ENCODE results near the gene GPC3. TPM values are rescaled to one million over a fixed set of nuclear protein-coding genes. Genes with fewer than 3 reads are reported as not detected.

GPC3 gene
- total RNA-seq, 2 donors from 2014 or later = 1.9 to 2.0 TPM

DNA sequence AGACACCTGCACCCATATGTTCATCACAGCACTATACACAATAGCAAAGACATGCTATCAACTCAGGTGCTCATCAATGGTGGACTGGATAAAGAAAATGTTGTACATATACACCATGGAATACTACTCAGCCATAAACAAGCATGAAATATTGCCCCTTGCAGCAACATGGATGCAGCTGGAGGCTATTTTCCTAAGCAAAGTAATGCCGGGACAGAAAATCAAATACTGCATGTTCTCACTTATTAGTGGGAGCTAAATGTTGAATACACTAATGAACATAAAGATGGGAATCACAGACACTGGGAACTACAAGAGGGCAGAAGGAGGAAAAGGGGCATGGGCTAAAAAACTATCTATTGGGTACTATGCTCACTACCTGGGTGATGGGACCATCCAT is 278.5 kb downstream of the GPC3 start:
- H3K4me1 ChIP-seq = no peaks in the 10 kb centered on the region
- TF ChIP-seq, protein P1, sequence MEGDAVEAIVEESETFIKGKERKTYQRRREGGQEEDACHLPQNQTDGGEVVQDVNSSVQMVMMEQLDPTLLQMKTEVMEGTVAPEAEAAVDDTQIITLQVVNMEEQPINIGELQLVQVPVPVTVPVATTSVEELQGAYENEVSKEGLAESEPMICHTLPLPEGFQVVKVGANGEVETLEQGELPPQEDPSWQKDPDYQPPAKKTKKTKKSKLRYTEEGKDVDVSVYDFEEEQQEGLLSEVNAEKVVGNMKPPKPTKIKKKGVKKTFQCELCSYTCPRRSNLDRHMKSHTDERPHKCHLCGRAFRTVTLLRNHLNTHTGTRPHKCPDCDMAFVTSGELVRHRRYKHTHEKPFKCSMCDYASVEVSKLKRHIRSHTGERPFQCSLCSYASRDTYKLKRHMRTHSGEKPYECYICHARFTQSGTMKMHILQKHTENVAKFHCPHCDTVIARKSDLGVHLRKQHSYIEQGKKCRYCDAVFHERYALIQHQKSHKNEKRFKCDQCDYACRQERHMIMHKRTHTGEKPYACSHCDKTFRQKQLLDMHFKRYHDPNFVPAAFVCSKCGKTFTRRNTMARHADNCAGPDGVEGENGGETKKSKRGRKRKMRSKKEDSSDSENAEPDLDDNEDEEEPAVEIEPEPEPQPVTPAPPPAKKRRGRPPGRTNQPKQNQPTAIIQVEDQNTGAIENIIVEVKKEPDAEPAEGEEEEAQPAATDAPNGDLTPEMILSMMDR (IDR thresholded peaks at IDR 0.05) = no peak
- H3K9me3 ChIP-seq = no peaks in the 10 kb centered on the region
- intact Hi-C loops (cut with DNase I) = no loop called here
- H3K27me3 ChIP-seq = no peaks in the 10 kb centered on the region
- H3K36me3 ChIP-seq = no peaks in the 10 kb centered on the region
- DNase-seq = no peak
- H3K4me3 ChIP-seq = no peak overlapping the region
- no peak overlapping the region for H3K27ac ChIP-seq
- H3K9ac ChIP-seq (ENCODE audit: low read depth in 2 of 2, low read length in 2 of 2) = no peak overlapping the region

DNA sequence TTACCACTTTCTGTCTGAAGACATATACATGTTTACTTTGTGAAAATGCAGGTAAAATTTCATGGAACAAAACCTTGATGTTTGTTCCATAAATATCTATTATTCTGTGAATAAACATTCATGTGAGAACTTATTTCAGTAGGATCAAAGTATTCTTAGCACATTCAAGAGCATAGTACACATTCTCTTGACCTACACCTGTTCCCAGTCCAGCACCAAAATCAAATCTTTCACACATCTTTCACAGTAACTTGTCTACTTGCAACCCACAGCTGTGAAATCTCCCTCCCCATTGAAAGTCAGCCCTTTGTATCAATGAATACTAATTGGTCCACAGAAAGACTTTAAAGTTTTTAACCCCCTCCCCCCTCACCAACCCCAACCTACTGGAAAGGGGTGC is 283.2 kb downstream of the GPC3 start:
- intact Hi-C loops (cut with DNase I) = no loop called here
- Histone ChIP-seq H3K9ac (ENCODE audit: low read depth in 2 of 2, low read length in 2 of 2) (no peak overlapping the region), H3K36me3 (no peaks in the 10 kb centered on the region), H3K9me3 (no peaks in the 10 kb centered on the region), H3K27ac (no peak overlapping the region), H3K27me3 (no peaks in the 10 kb centered on the region), H3K4me1 (no peaks in the 10 kb centered on the region), H3K4me3 (no peak overlapping the region)
- no peak for DNase-seq
- TF ChIP-seq, protein P1 (IDR thresholded peaks at IDR 0.05) = no peak

DNA sequence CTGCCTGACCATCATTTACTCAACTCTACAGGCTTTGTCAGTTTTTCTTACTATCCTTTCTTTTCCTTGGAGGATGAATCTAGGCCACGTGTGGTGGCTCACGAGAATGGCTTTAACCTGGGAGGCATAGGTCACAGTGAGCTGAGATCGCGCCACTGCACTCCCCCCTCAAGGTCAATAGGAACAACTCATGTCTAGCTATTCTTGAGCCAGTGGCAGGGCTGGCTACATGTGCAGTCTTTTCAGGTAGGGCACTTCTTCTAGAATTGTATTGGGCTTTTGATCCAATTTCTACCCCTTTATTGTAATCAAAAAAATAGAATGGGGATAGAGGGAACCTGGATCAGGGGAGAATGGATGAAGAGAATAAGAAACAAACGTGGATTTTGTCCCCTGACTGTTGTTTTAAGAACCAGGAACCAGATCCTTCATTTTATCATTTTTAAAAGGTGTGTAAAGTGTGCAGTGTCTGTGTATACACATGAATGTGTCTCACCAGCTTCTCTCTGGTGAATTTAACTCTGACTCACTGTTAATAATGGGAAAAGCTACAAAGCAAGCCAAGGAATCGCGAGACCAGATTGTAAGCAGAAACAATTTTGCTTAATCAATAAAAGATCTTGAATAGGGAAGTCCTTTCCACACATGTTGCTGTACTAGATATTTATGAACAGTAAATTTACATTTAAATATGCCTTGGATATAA is 286.2 kb downstream of the GPC3 start:
- Histone ChIP-seq H3K9me3 (no peaks in the 10 kb centered on the region), H3K36me3 (no peaks in the 10 kb centered on the region), H3K27me3 (no peaks in the 10 kb centered on the region), H3K27ac (no peak overlapping the region), H3K4me3 (no peak overlapping the region), H3K4me1 (no peaks in the 10 kb centered on the region), H3K9ac (ENCODE audit: low read depth in 2 of 2, low read length in 2 of 2) (no peak overlapping the region)
- intact Hi-C loops (cut with DNase I) = no loop called here
- no peak for DNase-seq
- TF ChIP-seq, protein P1 (IDR thresholded peaks at IDR 0.05) = no peak

DNA sequence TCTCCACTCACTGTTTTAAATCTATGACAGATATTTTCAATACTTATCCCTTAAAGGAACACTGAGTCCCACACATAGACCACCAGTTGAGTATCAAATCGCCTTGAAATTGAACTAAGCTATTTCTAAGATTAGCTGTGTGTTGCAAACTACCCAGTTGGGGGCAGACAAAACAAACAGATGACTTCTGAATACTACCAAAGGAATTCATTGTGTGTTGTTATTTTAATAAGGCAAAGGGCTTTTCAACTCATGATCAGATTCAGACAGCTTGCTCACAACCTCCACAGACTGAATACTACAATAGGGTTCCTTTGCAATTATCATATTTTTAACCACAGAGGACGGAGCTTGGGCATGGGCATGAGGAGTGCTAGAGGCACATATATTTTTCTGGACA is 287.1 kb downstream of the GPC3 start:
- intact Hi-C loops (cut with DNase I) = no loop called here
- H3K36me3 ChIP-seq = no peaks in the 10 kb centered on the region
- H3K4me1 ChIP-seq = no peaks in the 10 kb centered on the region
- H3K27ac ChIP-seq = no peak overlapping the region
- H3K4me3 ChIP-seq = no peak overlapping the region
- DNase-seq = no peak
- TF ChIP-seq, protein P1 (IDR thresholded peaks at IDR 0.05) = no peak
- H3K27me3 ChIP-seq = no peaks in the 10 kb centered on the region
- H3K9me3 ChIP-seq = no peaks in the 10 kb centered on the region
- H3K9ac ChIP-seq (ENCODE audit: low read depth in 2 of 2, low read length in 2 of 2) = no peak overlapping the region

DNA sequence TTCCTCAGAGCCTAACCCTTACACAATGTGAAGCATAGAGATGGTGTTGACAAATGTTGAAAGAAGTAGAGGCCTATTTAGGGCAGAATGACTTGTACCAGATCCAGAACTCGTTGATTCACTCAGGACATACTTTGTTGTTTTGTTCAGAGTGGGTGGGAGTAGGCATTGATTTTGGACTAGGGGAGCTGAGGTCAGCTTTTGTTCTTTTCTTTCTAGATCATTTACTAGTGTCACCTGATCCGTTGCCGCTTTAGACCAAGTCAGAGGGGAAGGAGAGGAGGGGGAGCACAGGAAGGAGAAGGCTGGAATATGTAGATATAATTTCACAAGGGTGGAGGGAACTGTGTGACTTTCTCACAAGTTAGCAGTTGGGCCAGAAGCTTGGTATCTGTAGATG is 287.7 kb downstream of the GPC3 start:
- no peaks in the 10 kb centered on the region for H3K4me1 ChIP-seq
- no peaks in the 10 kb centered on the region for H3K9me3 ChIP-seq
- H3K27me3 ChIP-seq = no peaks in the 10 kb centered on the region
- H3K4me3 ChIP-seq = no peak overlapping the region
- H3K36me3 ChIP-seq = no peaks in the 10 kb centered on the region
- intact Hi-C loops (cut with DNase I) = no loop called here
- H3K9ac ChIP-seq (ENCODE audit: low read depth in 2 of 2, low read length in 2 of 2) = no peak overlapping the region
- no peak overlapping the region for H3K27ac ChIP-seq
- TF ChIP-seq, protein P1 (IDR thresholded peaks at IDR 0.05) = no peak
- DNase-seq = no peak
